Keratinocyte (primary cell): Measurements from ENCODE around the gene LBP. TPM values are rescaled to one million over a fixed set of nuclear protein-coding genes. Genes with fewer than 3 reads are reported as not detected.
A peak's percentile ranks its signal among the peaks of the same experiment; 100 is the strongest.

ENCODE experiments used
- DNase-seq: peaks from one replicate; pipeline ENCODE4 v3.0.0-alpha.2; 2011; ENCODE audit warnings: low read depth, missing footprints, low spot score
- FAIRE-seq: peaks from 2 replicates; lab custom pipeline; 2011; peaks lifted over from hg19 to GRCh38; lab: Jason Lieb, UNC
- H2AFZ ChIP-seq: 2 replicates; pipeline ENCODE4 v1.6.0; 2012; ENCODE audit warnings: low read length, control low read depth, inconsistent platforms; ENCODE audit not compliant: control insufficient read depth
- H3K27ac ChIP-seq: 2 replicates; pipeline ENCODE4 v1.5.1; 2011; ENCODE audit warnings: low read length; ENCODE audit not compliant: control insufficient read depth, insufficient read depth
- H3K27me3 ChIP-seq: 3 replicates; pipeline ENCODE4 v1.6.0; 2011; ENCODE audit warnings: low read length; ENCODE audit not compliant: control insufficient read depth, insufficient read depth; ENCODE audit errors: extremely low read depth
- H3K36me3 ChIP-seq, 2 experiments: 2 replicates in 1 of 2; 3 replicates in 1 of 2; pipeline ENCODE4 v1.5.1; 2011; ENCODE audit warnings: low read length in 2 of 2, mild to moderate bottlenecking in 1 of 2; ENCODE audit not compliant: control insufficient read depth in 2 of 2, insufficient read depth in 2 of 2; ENCODE audit errors: extremely low read depth in 1 of 2
- H3K4me1 ChIP-seq: 3 replicates; pipeline ENCODE4 v1.5.1; 2011; ENCODE audit warnings: low read length; ENCODE audit not compliant: control insufficient read depth, insufficient read depth; ENCODE audit errors: extremely low read depth
- H3K4me2 ChIP-seq: 3 replicates; pipeline ENCODE4 v1.6.0; 2011; ENCODE audit warnings: low read depth, low read length; ENCODE audit not compliant: control insufficient read depth, insufficient read depth; ENCODE audit errors: extremely low read depth
- H3K4me3 ChIP-seq, 3 experiments: fragments of 200-600 bp in 1 of 3; sonication (generic) in 1 of 3; 2 replicates in 2 of 3; 3 replicates in 1 of 3; pipeline ENCODE4 v1.5.1; 2011 to 2016; ENCODE audit warnings: low read length in 3 of 3, mild to moderate bottlenecking in 3 of 3, control low read depth in 2 of 3, inconsistent platforms in 1 of 3, low read depth in 1 of 3, mixed read lengths in 1 of 3, mixed run types in 1 of 3, moderate library complexity in 1 of 3; ENCODE audit not compliant: control insufficient read depth in 2 of 3, insufficient read depth in 2 of 3; ENCODE audit errors: extremely low read depth in 1 of 3
- H3K79me2 ChIP-seq: 2 replicates; pipeline ENCODE4 v1.6.0; 2012; ENCODE audit warnings: low read length; ENCODE audit not compliant: control insufficient read depth, insufficient read depth
- H3K9ac ChIP-seq: 3 replicates; pipeline ENCODE4 v1.6.0; 2011; ENCODE audit warnings: low read length; ENCODE audit not compliant: control insufficient read depth, insufficient read depth; ENCODE audit errors: extremely low read depth
- H3K9me1 ChIP-seq: 3 replicates; pipeline ENCODE4 v1.6.0; 2011; ENCODE audit warnings: low read length; ENCODE audit not compliant: control insufficient read depth, insufficient read depth; ENCODE audit errors: extremely low read depth
- H3K9me3 ChIP-seq: 2 replicates; pipeline ENCODE4 v1.5.1; 2012; ENCODE audit warnings: low read depth, low read length; ENCODE audit not compliant: control insufficient read depth
- H4K20me1 ChIP-seq: 3 replicates; pipeline ENCODE4 v1.6.0; 2011; ENCODE audit warnings: low read length; ENCODE audit not compliant: control insufficient read depth, insufficient read depth; ENCODE audit errors: extremely low read depth
- EZH2 ChIP-seq: IDR thresholded peaks from one replicate; pipeline ENCODE4 v1.6.1; 2012; ENCODE audit warnings: inconsistent platforms, mild to moderate bottlenecking, low read length, moderate library complexity
- dilution Hi-C: fragments of 300-500 bp; cut with MboI; formaldehyde crosslinking; loops from one replicate; pipeline ENCODE4 v1.7.0; 2020; ENCODE audit warnings: low sequenced_read_pairs; ENCODE audit not compliant: extremely low pct_ligation_motif_present
- polyA plus RNA-seq, 5 experiments: library from polyadenylated mRNA; depleted of rRNA in 3 of 5; stranded (reverse) in 3 of 5; stranded (forward) in 1 of 5; unstranded in 1 of 5; fragments of >200 nt; gene quantifications; 1 replicate in 1 of 5; 2 replicates in 3 of 5; 3 replicates in 1 of 5; pipeline versions ENCODE4 v1.2.1 to v1.2.3, GENCODE V29; 2011 to 2012; ENCODE audit warnings: missing spikeins in 2 of 5, low read depth in 1 of 5, low replicate concordance in 1 of 5
- TF ChIP-seq, protein P1 (sequence below), 3 experiments: IDR thresholded peaks in 1 of 3; conservative IDR thresholded peaks in 1 of 3; optimal IDR thresholded peaks in 1 of 3; 2 replicates in 2 of 3; 3 replicates in 1 of 3; pipeline versions ENCODE3 to v1.5.1; 2011; ENCODE audit warnings: low read length in 3 of 3, mild to moderate bottlenecking in 3 of 3, moderate library complexity in 2 of 3, control low read depth in 1 of 3, inconsistent platforms in 1 of 3; ENCODE audit not compliant: insufficient read depth in 2 of 3; ENCODE audit errors: extremely low read depth in 1 of 3

Gene LBP
- polyA plus RNA-seq, 1 donor (not counting 4 experiments of a cell fraction or from before 2014, with no cell fraction given): not detected

DNA sequence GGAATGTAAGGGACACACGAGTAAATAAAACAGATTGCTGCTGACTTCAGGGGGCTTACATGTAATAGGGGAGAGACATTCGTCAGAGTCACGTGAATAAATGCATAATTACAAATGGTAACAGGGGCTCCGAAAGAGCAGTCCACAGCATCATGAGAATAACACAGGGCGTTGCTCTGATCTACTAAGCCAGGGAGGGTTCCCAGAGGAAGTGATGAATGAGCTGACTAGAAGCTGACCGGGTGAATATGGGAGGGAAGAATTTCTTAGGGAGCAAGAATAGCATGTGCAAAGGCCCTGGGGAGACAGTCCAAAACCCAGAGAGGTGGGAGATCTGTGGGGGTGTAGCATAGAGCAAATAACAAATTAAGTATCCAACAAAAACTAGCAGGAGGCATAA lies 39.9 kb upstream of the LBP start:
- H3K9ac ChIP-seq: no peak overlapping the region
- no peak overlapping the region for H3K27ac ChIP-seq
- H3K4me1 ChIP-seq: peaks cover 8% of the 10 kb centered on the region
- no peak for DNase-seq
- peaks cover 20% of the 10 kb centered on the region for H3K27me3 ChIP-seq
- H3K79me2 ChIP-seq: no peaks in the 10 kb centered on the region
- no peaks in the 10 kb centered on the region for H3K9me1 ChIP-seq
- no peak overlapping the region for H2AFZ ChIP-seq
- no peak for FAIRE-seq
- H3K36me3 ChIP-seq: no peaks in the 10 kb centered on the region
- dilution Hi-C loops: no loop called here
- H3K4me3 ChIP-seq: no peak overlapping the region
- no peaks in the 10 kb centered on the region for H3K9me3 ChIP-seq
- no peak for TF ChIP-seq EZH2
- TF ChIP-seq, protein P1, sequence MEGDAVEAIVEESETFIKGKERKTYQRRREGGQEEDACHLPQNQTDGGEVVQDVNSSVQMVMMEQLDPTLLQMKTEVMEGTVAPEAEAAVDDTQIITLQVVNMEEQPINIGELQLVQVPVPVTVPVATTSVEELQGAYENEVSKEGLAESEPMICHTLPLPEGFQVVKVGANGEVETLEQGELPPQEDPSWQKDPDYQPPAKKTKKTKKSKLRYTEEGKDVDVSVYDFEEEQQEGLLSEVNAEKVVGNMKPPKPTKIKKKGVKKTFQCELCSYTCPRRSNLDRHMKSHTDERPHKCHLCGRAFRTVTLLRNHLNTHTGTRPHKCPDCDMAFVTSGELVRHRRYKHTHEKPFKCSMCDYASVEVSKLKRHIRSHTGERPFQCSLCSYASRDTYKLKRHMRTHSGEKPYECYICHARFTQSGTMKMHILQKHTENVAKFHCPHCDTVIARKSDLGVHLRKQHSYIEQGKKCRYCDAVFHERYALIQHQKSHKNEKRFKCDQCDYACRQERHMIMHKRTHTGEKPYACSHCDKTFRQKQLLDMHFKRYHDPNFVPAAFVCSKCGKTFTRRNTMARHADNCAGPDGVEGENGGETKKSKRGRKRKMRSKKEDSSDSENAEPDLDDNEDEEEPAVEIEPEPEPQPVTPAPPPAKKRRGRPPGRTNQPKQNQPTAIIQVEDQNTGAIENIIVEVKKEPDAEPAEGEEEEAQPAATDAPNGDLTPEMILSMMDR (optimal IDR thresholded peaks at IDR 0.05 in 1 of 3, IDR thresholded peaks at IDR 0.05 in 1 of 3, conservative IDR thresholded peaks at IDR 0.05 in 1 of 3; ENCODE audit: extremely low read depth in 1 of 3, insufficient read depth in 2 of 3, low read length in 3 of 3): no peak
- no peak overlapping the region for H3K4me2 ChIP-seq
- no peaks in the 10 kb centered on the region for H4K20me1 ChIP-seq

- Histone ChIP-seq H3K36me3 (no peaks in the 10 kb centered on the region), H3K9me1 (peaks cover 2% of the 10 kb centered on the region), H3K4me1 (peaks cover 12% of the 10 kb centered on the region), H3K4me3 (no peak overlapping the region), H3K79me2 (no peaks in the 10 kb centered on the region), H3K4me2 (no peak overlapping the region), H2AFZ (no peak overlapping the region), H3K27ac (no peak overlapping the region), H3K9ac (no peak overlapping the region), H3K9me3 (no peaks in the 10 kb centered on the region), H4K20me1 (no peaks in the 10 kb centered on the region), H3K27me3 (peaks cover 28% of the 10 kb centered on the region)
- TF ChIP-seq, protein P1 (optimal IDR thresholded peaks at IDR 0.05 in 1 of 3, IDR thresholded peaks at IDR 0.05 in 1 of 3, conservative IDR thresholded peaks at IDR 0.05 in 1 of 3; ENCODE audit: extremely low read depth in 1 of 3, insufficient read depth in 2 of 3, low read length in 3 of 3): no peak
- no peak for TF ChIP-seq EZH2
- no peak for DNase-seq
- dilution Hi-C loops: no loop called here
- peak; percentile 57 for FAIRE-seq
Observed at GRCh38 chr20:38307371-38308046, 38.8 kb upstream of the LBP start.
